ENCODE measurements around the gene OMG.
A peak's percentile ranks its signal among the peaks of the same experiment; 100 is the strongest.
"Not testable (repeated sequence)": the region's sequence is repeated elsewhere in the genome, so short reads cannot be mapped to it uniquely, and the experiment has no call there.

Gene OMG, protein sequence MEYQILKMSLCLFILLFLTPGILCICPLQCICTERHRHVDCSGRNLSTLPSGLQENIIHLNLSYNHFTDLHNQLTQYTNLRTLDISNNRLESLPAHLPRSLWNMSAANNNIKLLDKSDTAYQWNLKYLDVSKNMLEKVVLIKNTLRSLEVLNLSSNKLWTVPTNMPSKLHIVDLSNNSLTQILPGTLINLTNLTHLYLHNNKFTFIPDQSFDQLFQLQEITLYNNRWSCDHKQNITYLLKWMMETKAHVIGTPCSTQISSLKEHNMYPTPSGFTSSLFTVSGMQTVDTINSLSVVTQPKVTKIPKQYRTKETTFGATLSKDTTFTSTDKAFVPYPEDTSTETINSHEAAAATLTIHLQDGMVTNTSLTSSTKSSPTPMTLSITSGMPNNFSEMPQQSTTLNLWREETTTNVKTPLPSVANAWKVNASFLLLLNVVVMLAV

DNA sequence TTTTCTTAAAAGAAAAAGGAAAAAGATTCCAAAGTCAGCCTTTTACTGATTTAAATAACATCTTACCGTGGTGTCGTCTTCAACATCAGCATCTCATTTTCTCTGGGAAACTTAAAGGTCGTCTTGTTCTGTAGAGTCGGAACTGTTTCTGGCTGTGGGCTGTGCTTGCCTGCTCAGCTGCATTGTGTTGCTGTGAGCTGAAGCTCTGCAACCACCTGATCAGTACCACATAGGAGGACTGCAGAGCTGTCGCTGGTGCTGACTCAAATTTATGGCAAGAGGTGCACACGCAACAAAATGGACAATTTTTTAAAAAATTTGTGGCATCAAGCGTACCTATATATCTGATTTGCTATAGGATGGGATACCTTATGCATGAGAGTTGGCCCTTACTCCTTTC, at the start of gene OMG:
Gene OMG, minus strand, starts transcription at position 150 of the 400 bp plus-strand sequence. CDS start 908 bp downstream, outside the sequence.
- DNase-seq, result no peak

DNA sequence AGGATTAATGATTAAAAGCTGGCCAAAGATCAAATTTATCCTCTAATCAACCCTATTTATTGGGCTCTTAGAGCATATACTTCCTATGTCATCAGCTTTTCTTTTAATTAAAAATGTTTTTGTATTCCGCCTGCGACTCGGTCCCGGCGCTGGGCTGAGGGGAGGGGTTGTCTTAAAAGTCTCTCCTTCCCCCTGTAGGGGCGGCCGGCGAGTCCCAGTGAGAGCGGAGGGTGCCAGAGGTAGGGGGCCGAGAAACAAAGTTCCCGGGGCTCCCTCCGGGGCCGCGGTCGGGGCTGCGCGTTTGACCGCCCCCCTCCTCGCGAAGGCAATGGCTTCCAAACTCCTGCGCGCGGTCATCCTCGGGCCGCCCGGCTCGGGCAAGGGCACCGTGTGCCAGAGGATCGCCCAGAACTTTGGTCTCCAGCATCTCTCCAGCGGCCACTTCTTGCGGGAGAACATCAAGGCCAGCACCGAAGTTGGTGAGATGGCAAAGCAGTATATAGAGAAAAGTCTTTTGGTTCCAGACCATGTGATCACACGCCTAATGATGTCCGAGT, 48.2 kb upstream of the OMG start:
- not testable (repeated sequence) for DNase-seq

DNA sequence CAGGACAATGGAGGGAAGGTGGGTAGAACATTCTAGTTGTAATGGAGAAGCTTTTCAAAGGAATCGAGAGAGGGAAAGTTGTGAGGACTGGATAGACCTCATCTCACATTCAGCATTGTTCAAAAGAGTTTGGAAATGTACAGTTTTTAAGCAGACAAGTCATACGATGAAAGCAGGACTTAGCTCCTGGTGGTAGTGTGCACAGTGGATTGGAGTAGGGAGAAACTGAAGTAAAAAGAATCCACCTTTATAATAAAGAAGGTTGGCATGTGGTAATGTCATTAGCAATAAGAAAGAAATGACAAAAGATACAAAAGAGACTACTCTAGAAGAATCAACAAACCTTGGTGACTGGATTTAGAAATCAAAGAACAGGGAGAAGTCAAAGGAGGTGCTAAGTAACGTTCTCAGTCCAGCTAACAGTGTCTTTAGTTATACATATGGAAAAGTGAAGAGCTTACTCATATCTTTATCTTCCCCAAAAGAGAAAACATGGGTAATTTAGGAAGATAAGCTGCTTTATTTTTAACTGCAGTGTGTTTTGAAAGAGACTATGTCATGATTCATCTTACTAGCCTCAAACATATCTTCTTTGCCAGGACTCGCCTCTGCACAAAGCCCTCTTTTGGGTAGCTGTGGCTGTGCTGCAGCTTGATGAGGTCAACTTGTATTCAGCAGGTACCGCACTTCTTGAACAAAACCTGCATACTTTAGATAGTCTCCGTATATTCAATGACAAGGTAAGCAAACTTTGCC, 43.0 kb upstream of the OMG start:
- DNase-seq, result peak; percentile 40

DNA sequence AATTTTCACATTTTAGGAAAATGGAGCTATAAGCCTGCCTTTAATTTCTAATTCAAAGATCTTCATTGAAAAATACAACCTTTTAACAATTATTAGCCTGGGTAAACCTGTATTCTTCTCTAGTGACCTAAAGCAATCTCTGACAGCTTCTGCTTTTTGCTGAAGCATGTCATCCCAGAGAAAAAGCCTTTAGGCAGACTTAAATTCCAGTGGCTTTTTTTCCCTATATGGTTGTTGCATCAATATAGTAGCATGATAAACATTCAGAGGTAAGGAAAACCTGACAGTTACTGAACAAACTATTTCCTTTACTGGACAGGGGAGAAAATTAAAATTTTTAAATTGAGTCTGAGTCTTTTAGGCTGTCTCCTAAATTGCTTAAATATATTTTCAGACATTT, 32.2 kb upstream of the OMG start:
- DNase-seq, result no peak

DNA sequence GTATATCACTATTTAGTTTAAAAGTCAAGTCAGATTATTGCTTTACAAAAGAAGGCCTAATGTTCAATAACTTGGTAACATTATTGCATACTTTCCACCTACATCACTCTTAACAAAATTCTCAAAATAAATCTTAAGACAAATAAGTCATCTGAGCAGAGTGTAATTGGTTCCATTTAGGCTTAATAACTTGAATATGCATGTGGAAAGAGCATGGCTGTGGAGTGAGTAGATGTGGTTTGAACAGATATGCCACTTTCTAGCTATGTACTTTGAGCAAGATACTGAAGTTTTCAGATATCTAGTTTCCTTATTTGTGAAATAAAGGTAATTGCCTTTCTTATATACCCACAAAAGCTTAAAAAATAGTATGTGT, 31.1 kb upstream of the OMG start:
- DNase-seq, result no peak

DNA sequence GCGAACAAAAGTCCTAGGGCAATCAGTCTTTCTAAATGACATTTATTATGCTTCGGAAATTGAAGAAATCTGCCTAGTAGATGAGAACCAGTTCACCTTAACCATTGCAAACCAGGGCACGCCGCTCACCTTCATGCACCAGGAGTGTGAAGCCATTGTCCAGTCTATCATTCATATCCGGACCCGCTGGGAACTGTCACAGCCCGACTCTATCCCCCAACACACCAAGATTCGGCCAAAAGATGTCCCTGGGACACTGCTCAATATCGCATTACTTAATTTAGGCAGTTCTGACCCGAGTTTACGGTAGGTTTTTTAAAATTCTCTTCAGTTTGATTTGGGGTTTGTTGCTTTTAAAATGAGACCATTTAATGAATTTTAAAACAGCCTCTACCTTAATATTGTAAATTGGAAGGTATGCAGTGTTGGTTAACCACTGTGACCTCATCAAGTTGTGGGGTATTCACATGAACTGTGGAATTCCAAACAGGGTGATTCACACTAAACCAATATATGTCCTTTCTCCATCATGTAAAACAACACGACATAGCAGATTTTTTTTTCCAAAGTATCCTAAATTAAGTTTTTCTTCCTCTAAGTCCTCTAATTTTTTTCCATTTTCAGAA, 30.6 kb upstream of the OMG start:
- DNase-seq, result peak; percentile 35

DNA sequence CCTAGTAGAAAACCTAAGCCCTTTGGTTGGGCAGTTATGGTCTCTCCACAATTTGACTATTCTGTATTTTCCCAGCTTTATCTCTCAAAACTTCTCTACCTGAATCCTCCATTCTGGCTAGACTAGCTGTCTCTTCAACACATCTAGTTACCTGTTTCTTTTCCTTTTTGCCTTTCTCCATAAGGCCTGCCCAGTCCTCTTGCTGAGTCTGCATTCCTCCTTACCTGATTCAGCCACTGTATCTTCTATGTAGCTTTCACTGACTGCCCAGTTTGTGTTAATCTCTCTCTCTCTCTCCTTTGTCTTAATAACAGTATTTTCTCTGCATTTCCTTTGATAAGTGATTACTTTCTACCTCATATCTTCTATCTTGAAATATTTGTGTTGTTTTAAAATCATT, 26.5 kb upstream of the OMG start:
- DNase-seq, result no peak

DNA sequence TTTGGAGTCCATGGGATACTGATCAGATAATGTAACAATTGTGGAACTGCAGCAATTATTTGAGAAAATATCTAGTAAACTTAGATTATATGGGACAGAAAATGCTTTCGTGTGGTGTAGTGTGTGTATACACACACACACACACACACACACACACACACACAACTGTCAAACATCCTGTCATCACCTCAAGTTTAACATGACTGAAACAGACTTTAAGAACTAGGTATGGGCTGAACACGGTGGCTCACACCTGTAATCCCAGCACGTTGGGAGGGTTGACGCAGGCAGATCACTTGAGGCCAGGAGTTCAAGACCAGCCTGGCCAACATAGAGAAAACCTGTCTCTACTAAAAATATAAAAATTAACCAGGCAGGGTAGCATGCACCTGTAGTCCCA, 24.9 kb upstream of the OMG start:
- no peak for DNase-seq

DNA sequence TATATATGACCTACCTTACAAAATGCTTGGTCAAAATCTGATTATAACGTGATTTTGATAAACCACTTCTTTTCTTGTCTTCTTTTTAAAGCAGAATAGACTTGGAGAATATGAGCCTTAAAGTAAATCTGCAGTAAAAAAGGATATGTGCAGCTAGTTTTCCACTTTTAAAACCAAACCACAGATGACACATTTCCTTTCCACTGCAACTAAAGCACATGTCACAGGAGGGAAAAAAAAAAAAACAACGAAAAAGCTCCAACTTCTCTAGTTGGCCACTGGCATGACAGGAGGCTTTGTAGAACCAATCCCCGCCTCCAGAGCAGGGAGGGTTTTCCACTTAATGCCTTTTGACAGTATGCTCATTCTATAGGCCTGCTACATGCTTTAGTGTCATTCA, 24.4 kb upstream of the OMG start, which contains the start of gene EVI2A:
Gene EVI2A, minus strand, starts transcription at position 142 of the 400 bp plus-strand sequence. CDS start 2,609 bp downstream, outside the sequence.
- DNase-seq, result peak; percentile 48

DNA sequence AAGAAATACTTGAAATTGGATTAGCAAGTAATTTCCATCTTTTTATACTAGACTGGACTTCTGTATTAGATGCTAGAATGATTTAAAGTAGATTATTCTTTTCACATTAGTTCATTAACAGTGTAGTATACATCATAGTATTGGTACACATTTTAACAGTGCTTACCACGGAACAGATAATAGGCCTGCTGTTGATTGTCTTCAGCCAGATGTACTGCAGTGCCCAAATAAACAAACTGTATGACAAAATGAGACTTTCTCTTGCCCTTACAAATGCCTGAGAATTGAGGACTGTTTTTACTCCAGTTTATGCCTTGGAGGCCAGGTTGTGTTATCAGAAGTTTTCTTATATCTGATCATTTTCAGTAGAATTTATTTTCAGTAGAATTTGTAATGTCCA, 23.8 kb upstream of the OMG start:
- DNase-seq, result no peak

DNA sequence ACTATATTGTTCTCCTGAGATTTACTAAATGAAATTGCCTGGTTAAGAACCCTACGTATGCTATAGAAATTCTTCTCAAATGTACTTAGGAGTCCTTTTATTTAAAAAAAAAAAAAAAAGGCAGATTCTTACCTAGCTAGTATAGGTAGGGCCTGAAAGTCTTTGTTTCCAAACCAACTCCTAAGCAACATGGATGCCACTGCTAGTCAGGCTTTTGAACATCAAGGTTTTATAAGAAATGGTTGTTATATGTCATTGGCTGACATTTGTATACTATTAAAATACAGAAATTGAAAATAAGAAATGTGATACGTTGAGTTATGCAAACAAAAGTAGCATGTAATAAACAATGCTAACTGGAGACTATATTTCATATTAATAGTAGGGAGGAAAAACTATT, 23.2 kb upstream of the OMG start:
- DNase-seq, result no peak

DNA sequence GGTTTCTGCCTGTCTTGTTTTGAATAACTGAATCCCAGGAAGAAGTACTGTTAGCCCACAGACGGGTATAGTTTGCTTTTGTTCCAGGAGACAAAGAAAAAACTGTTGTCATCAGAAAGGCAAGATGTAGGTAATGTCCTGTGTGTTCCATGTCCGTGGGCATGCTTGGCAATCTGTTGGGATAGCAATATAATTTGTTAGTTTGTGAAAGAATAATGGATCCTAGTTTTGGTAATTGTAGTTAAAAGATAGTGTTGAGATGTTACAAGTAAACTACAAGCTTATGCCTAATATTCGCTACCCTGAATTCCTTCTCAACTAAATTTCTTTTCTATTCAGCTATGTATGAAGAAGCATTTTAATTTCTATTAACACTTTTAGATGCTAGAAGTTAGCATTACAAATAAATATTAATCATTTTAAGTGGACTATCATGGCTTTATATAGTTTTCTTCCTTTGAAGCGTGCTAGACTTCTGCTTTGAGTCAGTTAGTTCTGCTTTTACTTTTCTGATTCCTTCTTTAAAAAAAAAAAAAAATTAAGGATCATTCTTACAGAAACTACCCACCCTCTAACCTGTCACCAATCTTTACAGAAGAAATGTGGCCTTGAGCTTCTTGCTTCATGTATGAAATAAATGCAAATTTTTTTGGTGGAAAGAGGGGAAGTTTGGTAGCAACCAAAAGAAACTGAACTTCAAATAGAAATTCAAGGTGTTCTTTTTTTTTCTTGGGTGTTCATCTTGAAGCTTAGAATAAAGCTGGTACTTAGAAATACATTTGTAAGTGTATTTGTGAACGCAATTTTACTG, 22.0 kb upstream of the OMG start:
- no peak for DNase-seq

DNA sequence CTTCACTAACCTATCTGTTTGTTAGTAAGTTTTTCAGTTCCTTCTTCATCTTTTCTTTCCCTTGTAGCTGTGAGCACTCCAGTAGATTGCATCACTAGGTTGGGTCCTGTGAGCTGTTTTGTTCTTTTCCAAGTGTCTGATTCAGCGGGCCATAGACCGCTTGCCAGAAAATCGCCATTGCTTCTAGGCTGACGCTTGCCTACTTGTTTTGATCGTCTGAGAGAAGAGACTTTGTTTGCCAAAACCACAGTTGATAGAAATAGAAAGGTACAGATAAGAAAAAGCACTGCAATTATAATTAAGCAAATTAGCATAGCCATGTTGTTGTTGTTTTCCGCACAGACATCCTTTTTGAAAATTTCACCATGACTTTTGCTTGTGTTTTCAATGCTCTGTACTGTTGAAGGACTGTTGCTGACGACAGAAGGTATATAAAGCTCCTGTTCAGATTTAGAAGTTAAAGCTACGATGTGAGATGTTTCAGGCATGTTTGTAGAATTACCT, 21.3 kb upstream of the OMG start:
- DNase-seq, result no peak

DNA sequence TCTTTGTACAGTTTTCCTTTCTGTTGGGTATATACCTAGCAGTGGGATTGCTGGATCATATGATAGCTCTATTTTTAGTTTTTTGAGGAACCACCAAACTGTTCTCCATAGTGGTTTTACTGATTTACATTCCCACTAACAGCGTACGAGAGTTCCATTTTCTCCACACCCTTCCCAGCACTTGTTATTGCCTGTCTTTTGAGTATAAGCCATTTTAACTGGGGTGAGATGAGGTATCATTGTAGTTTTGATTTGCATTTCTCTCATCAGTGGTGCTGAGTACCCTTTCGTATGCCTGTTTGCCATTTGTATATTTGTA, 17.7 kb upstream of the OMG start:
- no peak for DNase-seq

DNA sequence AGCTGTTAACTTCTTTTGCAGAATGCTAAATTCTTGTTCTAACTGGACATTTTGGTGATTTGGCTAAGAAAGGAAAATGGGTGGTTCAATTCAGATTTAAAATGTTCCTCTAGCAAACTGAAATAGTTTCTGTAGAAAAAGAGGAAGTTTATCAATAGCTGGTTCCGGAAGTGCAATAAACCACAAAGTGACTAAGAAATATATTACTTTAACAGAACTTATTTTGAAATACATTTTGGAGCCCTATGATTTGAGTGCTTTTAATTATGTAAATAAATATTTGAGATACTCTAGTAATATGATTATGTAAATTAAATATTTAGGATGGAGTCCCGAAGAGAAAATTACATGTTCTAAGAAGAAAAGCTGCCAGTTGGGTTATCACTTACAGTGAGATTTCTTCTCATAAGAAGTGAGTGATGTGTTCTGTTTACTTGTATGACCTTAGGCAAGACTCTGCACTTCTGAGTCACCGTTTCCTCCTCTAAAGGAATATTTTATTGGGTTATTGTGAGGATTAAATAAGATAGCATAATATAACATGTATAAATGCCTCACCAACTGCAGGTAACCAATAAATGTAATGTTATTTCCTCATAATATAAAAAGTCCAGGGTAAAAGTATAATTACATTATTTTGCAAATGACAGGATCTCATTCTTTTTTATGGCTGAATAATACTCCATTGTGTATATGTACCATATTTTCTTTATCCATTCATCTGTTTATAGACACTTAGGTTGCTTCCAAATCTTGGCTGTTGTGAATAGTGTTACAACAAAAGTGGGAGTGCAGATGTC, 17.1 kb upstream of the OMG start, which contains the start of gene EVI2B:
Gene EVI2B, minus strand, starts transcription at position 73 of the 800 bp plus-strand sequence. CDS start 8,445 bp downstream, outside the sequence.
- DNase-seq, result no peak

DNA sequence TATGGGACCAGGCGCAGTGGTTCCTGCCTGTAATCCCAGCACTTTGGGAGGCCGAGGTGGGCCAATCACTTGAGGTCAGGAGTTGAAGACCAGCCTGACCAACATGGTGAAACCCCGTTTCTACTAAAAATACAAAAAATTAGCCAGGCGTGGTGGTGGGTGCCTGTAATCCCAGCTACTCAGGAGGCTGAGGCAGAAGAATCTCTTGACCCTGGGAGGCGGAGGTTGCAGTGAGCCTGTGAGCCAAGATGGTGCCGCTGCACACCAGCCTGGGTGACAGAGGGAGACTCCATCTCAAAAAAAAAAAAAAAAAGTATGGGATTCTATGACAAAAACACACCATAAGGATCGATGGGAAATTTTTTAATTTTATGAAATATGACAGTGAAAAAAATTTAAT, 15.2 kb upstream of the OMG start:
- not testable (repeated sequence) for DNase-seq

DNA sequence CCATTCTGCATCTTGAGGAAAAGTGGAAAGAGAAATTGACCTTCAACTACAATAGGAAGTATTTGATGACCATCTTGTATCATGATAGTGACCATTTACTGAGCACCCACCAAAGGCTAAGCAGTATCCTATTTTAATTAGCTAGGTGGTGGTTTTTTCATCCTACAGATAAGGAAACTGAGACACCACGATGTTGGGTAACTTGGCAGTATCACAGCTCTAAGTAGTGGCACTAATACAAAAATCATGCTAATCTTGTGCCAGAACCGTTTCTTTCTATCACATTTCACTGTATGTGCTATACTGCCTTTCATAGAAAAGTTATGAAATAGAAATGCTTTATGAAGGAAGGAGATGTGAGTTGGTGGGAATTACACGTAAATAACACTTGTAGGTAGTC, 14.5 kb upstream of the OMG start:
- DNase-seq, result no peak

DNA sequence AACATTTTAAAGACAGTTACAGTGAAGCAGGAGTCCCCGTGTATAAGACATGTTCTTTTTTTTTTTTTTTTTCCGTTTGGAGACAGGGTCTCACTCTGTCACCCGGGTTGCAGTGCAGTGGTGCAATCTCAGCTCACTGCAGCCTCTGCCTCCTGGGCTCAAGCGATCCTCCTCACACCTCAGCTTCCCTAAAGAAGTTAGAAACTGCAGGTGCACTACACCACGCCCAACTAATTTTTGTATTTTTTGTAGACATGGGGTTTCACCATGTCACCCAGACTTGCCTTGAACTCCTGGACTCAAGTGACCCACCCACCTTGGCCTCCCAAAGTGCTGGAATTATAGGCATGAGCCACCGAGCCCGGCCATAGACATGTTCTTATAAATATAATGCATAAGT, 13.8 kb upstream of the OMG start:
- DNase-seq, result no peak

DNA sequence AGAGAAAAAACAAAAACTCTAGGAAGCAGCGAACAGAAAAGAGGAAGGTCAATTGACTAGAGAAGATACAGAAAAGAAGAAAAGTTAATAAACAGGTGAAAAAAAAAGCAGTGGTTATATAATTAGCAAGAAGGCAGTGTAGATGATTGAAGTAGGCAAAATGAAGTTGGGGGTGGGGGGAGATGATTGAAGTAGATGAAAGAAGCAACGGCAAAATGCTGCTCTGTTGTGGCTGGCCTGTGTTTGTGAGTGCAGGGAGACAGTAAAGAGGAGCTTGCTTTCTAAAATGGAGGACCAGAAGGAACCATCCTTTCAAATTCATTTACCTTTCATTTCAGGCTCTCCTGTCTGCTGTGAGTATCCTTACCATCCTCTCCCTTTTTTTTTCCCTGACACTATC, 13.2 kb upstream of the OMG start:
- no peak for DNase-seq

DNA sequence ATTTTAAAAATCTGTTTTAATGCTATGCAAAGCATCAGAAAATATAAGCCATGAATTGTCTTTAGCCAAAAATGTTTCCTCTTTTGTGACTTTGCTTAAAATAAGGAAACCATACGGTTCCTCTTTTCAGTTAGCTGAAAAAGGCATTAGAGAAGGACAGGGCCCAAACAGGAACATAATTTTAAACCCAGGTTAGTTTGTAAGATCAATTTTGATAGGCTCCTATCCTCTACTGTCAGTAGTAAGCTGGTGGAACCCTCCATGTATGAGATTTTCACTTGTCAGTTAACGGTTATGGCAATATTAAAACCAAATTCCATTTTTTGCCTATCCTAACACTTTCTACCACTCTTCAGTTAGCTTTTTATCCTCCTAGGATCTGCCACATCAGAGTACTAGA, 12.5 kb upstream of the OMG start:
- no peak for DNase-seq

Data from amniotic stem cell (primary cell).